GM12892 (cell line): Measurements from ENCODE around the gene GRXCR2.
"Not testable (repeated sequence)": the region's sequence is repeated elsewhere in the genome, so short reads cannot be mapped to it uniquely, and the experiment has no call there.

ENCODE experiments used
- DNase-seq: peaks from one replicate; pipeline ENCODE4 v3.0.0; 2011; ENCODE audit not compliant: insufficient read length
- FAIRE-seq: peaks from 2 replicates; lab custom pipeline; 2011; peaks lifted over from hg19 to GRCh38; lab: Jason Lieb, UNC
- POLR2A ChIP-seq: IDR thresholded peaks from 2 replicates; pipeline ENCODE4 v1.6.1; 2011; ENCODE audit warnings: low read depth, low read length, control low read depth
- POLR2AphosphoS5 ChIP-seq: IDR thresholded peaks from 2 replicates; pipeline ENCODE4 v1.6.1; 2011; ENCODE audit warnings: low read depth, low read length, control low read depth
- TAF1 ChIP-seq: IDR thresholded peaks from 2 replicates; pipeline ENCODE4 v1.6.1; 2011; ENCODE audit warnings: low read depth, mild to moderate bottlenecking, control low read depth, low read length, borderline replicate concordance

The GRXCR2 gene

DNA sequence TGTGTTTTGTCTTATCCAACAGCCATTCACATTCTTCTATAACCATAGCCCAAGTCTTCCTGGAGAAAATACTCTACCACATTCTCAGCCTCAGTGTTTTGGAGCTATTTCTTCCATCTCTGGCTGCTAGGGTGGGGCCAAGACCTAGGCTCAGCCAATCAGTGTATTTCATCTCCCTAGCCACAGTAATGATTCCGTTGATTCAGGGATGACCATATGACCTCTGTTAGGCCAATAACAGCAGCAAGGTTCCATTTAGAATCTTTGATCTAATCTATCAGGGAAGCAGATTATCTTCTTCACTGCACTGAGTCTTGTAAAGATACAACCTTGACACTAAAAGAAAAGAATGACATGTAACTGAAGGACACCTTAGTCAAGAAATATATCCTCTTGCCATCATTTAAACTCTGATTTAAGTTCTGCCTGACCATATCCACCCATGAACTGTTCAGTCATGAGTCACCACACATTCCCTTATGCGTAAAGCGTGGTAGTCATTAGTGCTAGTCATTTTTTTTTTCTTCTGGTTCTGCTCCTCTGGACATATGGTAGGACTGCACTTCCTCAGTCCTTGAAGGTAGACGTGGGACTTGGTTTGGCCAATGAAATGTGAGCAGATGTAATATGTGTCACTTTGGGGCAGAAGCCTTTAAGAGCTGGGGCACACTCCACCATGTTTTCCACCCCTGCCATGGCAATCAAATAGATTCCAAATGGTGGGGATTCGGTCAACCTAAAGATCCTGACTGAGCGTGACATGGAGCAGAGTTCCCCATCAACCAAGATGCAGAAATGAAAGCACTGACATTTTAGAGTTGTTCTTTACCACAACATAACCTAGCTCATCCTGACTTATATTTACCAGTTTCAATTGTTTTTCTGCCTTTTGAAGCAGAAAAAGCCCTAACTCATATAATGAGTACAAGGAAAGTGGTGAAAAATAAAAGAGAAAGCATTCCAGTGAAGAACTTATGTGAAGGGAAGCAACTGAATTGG is 25.0 kb downstream of the GRXCR2 start:
- FAIRE-seq: no peak
- no peak for DNase-seq

DNA sequence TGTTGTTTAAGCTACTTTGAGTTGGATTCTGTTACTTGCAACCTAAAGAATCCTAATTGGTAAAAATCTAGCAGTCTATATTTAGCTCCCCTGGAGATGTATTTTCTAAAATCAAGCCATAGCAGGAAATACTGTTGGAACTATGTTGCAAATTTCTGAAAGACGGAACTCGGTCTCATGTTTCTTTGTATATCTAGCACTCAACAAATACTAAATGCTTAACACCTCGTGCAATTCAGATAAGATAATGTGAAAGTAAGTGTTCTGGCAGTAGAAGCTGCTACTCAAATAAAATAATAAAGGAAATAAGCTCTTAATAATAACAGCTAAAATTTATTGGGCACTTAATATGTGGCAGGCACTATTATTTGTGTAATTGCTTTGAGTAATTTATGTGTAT is 26.7 kb downstream of the GRXCR2 start:
- FAIRE-seq: no peak
- DNase-seq: no peak
- no peak for TF ChIP-seq POLR2A
- no peak for TF ChIP-seq POLR2AphosphoS5
- no peak for TF ChIP-seq TAF1

More for the DNA sequence above, 25.0 kb downstream of the GRXCR2 start:
- TF ChIP-seq POLR2AphosphoS5 (no peak), TAF1 (no peak), POLR2A (no peak)

DNA sequence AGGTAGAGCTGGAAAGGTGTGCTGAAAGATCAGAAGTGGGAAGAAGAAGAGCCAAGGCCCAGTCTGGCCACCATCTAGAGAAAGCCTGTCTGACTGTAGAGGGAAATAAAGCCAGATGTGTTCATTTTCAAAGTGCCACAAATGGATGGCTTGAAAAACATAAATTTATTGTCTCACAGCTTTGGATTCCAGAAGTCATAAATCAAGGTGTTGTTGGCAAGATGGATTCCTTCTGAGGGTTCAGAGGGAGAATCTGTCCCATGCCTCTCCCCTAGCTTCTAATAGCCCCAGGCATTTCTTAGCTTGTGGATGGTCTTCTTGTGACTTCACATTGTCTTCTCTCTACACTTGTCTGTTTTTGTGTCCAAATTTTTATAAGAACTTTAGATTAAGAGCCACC is 31.5 kb downstream of the GRXCR2 start:
- DNase-seq: no peak
- no peak for TF ChIP-seq POLR2A
- TF ChIP-seq POLR2AphosphoS5: no peak
- TF ChIP-seq TAF1: no peak
- no peak for FAIRE-seq

DNA sequence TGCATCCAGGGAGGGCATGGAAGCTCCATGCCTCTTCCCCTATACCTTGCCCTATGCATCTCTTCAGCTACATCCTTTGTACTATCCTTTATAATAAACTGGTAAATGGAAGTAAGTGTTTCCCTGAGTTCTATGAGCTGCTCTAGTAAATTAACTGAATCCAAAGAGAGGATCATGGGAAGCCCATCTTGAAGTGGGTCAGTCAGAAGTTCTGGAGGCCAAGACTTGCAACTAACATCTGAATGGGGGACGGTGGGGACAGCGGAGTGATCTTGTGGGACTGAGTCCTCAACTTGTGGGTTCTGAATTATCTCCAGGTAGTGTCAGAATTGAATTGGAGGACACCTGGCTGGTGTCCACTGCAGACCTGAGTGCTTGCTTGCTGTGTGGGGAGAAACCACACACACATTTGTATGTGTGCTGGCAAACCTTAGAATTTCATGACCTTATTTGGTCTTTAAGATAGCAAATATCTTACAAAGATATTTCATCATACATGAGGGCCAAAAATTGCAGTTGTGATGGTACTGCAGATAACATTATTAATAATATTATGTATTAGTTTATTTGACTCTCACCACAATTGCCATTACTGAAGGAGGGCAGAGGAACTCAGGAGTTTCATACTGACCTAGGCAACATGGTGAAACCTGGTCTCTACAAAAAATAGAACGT is 32.2 kb downstream of the GRXCR2 start:
- no peak for FAIRE-seq
- no peak for DNase-seq
- no peak for TF ChIP-seq POLR2A
- TF ChIP-seq POLR2AphosphoS5: no peak
- TF ChIP-seq TAF1: no peak

DNA sequence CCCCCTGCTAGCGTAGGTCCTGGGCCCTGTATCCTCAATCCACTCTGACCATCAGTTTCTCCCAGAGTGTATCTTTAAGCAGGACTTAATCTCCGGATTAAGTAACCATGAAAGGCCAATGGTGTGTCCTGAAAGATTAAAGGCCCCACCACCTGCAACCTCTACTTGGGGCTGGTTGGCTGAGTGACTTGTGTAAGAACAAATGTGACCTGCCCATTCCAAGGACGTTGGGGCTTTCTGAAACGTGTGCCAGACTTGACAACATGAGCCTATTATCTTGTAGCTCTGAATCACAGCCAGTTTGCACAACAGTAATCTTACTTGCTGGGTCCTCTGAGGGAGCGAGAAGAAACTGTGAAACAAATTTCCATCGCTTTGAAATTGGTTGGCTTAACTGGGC is 34.5 kb downstream of the GRXCR2 start:
- TF ChIP-seq TAF1 (no peak), POLR2A (no peak), POLR2AphosphoS5 (no peak)
- FAIRE-seq (no peak), DNase-seq (no peak)

DNA sequence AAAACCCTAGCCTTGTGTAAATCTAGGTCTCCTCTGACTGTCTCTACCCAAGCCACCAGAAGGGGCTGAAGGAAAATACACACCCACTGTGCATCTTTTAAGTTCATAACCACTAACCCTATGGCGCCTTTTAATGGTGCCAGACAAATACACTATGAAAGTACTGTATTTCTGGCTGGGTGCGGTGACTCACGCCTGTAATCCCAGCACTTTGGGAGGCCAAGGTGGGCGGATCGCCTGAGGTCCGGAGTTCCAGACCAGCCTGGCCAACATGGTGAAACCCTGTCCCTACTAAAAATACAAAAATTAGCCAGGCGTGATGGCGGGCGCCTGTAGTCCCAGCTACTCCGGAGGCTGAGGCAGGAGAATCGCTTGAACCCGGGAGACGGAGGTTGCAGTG is 36.6 kb downstream of the GRXCR2 start:
- not testable (repeated sequence) for FAIRE-seq, DNase-seq

DNA sequence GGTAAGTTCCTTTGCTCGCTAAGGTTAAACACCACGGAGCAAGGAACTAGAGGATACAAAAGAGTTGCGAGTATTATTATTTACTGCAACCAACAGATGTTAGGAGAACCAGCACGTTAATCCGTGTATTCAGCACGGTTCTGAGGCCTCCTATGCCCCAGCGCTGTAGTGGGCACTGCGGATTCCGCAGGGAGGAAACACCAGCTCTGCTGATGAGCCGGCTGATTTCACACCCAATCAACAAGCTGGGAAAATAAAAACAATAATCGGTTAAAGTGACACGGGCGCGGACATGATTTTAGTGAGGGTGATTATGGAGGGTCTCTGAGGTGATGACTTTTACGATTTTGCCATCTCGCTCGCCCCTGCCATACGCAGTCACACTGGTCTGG is 37.0 kb downstream of the GRXCR2 start:
- FAIRE-seq (no peak), DNase-seq (no peak)
- TF ChIP-seq POLR2AphosphoS5: no peak
- no peak for TF ChIP-seq POLR2A
- TF ChIP-seq TAF1: no peak

DNA sequence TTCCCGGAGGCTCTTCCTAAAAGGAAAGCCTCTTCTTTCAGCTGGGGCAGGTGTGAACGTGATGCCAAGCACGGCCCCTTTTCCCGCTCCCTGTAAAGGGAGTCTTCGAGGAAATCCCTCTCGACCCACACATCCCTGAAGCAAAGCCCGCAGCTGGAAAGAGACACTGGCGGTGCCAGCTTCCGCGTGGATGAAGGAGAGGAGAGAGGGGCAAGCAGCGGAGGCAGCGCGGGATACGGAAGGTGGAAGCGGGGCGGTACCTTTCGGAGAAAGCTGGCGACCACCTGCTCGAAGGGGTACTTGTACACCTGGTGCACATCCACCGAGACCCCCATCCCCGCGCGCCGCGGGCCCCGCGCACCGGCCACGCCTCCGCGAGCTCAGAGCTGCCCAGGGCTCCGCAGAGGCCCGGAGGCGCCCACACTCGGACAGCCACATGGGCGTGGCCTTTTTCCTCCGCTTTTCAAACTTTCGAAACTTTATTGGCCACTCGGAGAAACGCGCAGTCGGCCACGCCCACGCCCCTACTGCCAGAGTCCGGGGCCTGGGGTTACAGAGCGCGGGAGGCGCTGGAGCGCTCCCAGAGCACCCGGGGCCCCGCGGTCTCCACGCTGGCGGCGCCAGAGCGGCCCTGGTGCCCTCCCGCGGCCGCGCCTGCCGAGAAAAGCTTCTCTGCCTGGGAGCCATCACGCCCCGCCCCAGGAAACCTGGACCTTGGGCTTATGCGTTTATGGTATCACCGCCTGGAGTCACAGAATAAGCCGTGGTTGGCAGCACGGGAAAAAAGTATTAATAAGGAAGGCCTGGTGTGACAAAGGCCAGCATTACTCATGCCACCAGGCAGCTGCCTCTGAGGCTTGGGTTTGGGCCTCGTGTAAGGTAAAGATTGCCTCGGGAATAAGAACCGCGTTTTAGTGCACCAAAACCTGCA is 37.6 kb downstream of the GRXCR2 start, which contains the start of gene PRELID2:
PRELID2 (minus strand) TSS at position 426 of the 931 bp plus-strand sequence; CDS start at position 335, 91 bp downstream.
- FAIRE-seq: no peak
- DNase-seq: peak; percentile 31
- TF ChIP-seq POLR2AphosphoS5: no peak
- TF ChIP-seq POLR2A: no peak

DNA sequence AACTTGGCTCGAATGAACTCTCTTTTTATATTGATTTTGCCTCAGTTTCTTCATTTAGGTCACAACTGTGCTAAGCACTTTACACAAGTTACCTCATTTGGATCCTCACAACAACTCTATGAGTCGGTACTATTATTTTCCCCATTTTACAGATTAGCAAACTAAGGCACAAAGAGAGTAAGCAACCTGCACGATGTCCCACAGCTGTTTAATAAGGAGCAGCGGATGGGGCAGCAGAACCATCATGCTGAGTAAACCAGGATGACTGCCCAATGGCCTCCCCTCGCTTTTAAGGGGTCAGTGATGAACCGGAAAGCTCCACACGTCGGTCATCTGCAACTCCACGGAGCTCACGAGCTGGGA is 38.3 kb downstream of the GRXCR2 start:
- DNase-seq (no peak), FAIRE-seq (no peak)
- TF ChIP-seq POLR2A (no peak), POLR2AphosphoS5 (no peak), TAF1 (no peak)

DNA sequence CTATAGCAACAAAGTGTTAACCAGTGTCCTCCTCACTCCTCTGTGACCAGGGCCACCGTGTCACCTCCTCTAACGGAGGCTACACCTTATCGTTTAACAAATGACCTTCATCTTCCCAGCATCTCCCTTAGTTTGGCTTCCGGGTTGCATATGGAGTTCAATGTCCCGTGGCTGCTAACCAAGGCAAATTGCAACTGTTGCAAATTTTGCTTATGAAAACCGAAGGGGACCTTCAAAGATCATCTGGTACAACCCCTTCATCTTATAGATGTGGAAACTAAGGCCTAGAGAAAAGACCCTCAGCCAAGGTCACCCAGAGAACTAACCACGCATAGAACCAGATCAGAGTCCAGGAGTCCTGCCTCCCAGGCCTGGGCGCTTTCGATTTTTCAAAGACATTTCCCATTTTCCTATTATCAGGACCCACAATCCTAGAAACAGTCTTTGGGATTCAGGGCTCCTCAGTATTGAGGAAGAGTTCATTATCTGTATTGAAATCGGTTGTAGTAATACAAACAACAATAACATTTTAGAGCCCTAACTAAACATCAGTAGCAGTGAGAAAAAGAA is 39.1 kb downstream of the GRXCR2 start:
- DNase-seq: no peak
- TF ChIP-seq TAF1: no peak
- TF ChIP-seq POLR2A: no peak
- TF ChIP-seq POLR2AphosphoS5: no peak
- FAIRE-seq: no peak

DNA sequence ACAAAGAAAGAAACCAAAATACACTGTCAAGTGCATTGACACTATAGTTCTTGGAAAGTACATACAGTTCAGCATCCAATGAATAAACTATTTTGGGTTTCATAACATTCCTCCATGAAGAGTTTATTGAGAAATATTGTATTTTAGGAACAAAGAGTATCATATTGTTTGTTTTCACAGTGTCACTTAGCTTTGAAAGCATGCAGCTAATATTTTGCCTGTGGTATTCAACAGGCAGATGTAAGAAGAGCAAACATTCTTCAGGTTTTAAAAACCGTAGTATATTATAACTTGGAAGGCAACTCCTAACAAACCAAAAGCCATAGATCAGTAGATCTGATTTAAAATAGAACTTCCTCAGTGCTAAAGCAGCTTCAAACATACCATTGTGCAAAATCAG is 42.2 kb downstream of the GRXCR2 start:
- DNase-seq (no peak), FAIRE-seq (no peak)
- TF ChIP-seq POLR2AphosphoS5 (no peak), POLR2A (no peak), TAF1 (no peak)
